H1 (cell line): ENCODE measurements around the gene ZNF385B. TPM values are rescaled to one million over a fixed set of nuclear protein-coding genes. Genes with fewer than 3 reads are reported as not detected.

ENCODE experiments used
- CTCF ChIA-PET: fragments of 300-600 bp; sonication (Branson Sonifier 250); formaldehyde crosslinking; loops from one replicate; lab custom pipeline; 2021; ENCODE audit not compliant: partially characterized antibody; lab: Charles Lee
- POLR2A ChIA-PET: fragments of 300-600 bp; sonication (Branson Sonifier 250); formaldehyde crosslinking; loops from one replicate; lab custom pipeline; 2021; ENCODE audit warnings: inconsistent platforms; ENCODE audit not compliant: partially characterized antibody; lab: Charles Lee
- DNase-seq, 2 experiments: peaks; one replicate each; pipeline versions ENCODE4 v3.0.0 to v3.0.0-alpha.2; 2010 to 2022; ENCODE audit warnings: low spot score in 2 of 2, low read depth in 1 of 2, mixed read lengths in 1 of 2
- FAIRE-seq: peaks from 2 replicates; lab custom pipeline; 2011; peaks lifted over from hg19 to GRCh38; lab: Jason Lieb, UNC
- H2AFZ ChIP-seq: 2 replicates; pipeline ENCODE4 v1.8.1; 2012; ENCODE audit warnings: low read length, inconsistent platforms
- H2AK5ac ChIP-seq: 2 replicates; pipeline ENCODE4 v1.6.1; 2013; ENCODE audit warnings: low read depth, low read length
- H2BK120ac ChIP-seq: replicated peaks from 2 replicates; pipeline ENCODE3; 2013; ENCODE audit warnings: low read depth, low read length, inconsistent platforms
- H2BK12ac ChIP-seq: 2 replicates; pipeline ENCODE4 v1.6.1; 2013; ENCODE audit warnings: low read depth, low read length
- H2BK15ac ChIP-seq: 2 replicates; pipeline ENCODE4 v1.6.1; 2013; ENCODE audit warnings: low read length
- H2BK20ac ChIP-seq: 2 replicates; pipeline ENCODE4 v1.6.1; 2013; ENCODE audit warnings: low read length
- H2BK5ac ChIP-seq: 2 replicates; pipeline ENCODE4 v1.6.1; 2013; ENCODE audit warnings: low read depth, low read length
- H3K14ac ChIP-seq: 2 replicates; pipeline ENCODE4 v1.6.1; 2013; ENCODE audit warnings: inconsistent platforms; ENCODE audit not compliant: insufficient read length
- H3K18ac ChIP-seq: 2 replicates; pipeline ENCODE4 v1.6.1; 2013; ENCODE audit warnings: low read length; ENCODE audit errors: extremely low read depth
- H3K23ac ChIP-seq: 2 replicates; pipeline ENCODE4 v1.6.1; 2013; ENCODE audit warnings: inconsistent platforms; ENCODE audit not compliant: insufficient read length
- H3K23me2 ChIP-seq: 2 replicates; pipeline ENCODE4 v1.6.1; 2013; ENCODE audit warnings: low read depth, low read length
- H3K27ac ChIP-seq: 2 replicates; pipeline ENCODE4 v1.6.1; 2011; ENCODE audit warnings: low read depth, low read length, inconsistent platforms
- H3K27me3 ChIP-seq, 4 experiments: replicated peaks in 1 of 4; 1 replicate in 1 of 4; 2 replicates in 3 of 4; pipeline versions ENCODE4 v1.6.1 to v1.8.1; 2011 to 2013; ENCODE audit warnings: low read length in 3 of 4, mild to moderate bottlenecking in 3 of 4, inconsistent platforms in 2 of 4, mixed read lengths in 2 of 4, moderate library complexity in 1 of 4; ENCODE audit not compliant: control insufficient read depth in 3 of 4, insufficient read depth in 3 of 4; ENCODE audit errors: extremely low read depth in 1 of 4
- H3K36me3 ChIP-seq, 4 experiments: 2 replicates each; pipeline versions ENCODE4 v1.6.1 to v1.8.1; 2011 to 2013; ENCODE audit warnings: mild to moderate bottlenecking in 4 of 4, low read length in 3 of 4, moderate library complexity in 2 of 4, control low read depth in 1 of 4, inconsistent platforms in 1 of 4; ENCODE audit not compliant: insufficient read depth in 4 of 4, control insufficient read depth in 2 of 4
- H3K4ac ChIP-seq: replicated peaks from 2 replicates; pipeline ENCODE3; 2013; ENCODE audit warnings: low read length, low read depth, mixed read lengths, inconsistent platforms; ENCODE audit not compliant: insufficient read length
- H3K4me1 ChIP-seq, 4 experiments: replicated peaks in 1 of 4; 1 replicate in 1 of 4; 2 replicates in 3 of 4; pipeline versions ENCODE4 v1.6.1 to v1.8.1; 2011 to 2013; ENCODE audit warnings: low read length in 3 of 4, inconsistent platforms in 2 of 4, mixed read lengths in 1 of 4; ENCODE audit not compliant: insufficient read depth in 4 of 4, control insufficient read depth in 3 of 4
- H3K4me2 ChIP-seq, 2 experiments: 2 replicates each; pipeline versions ENCODE4 v1.6.1 to v1.8.1; 2011 to 2013; ENCODE audit warnings: low read depth in 2 of 2, low read length in 2 of 2, control low read depth in 1 of 2, inconsistent platforms in 1 of 2, mild to moderate bottlenecking in 1 of 2; ENCODE audit not compliant: insufficient read depth in 1 of 2
- H3K4me3 ChIP-seq, 4 experiments: fragments of 200-600, 300-600 bp in 1 of 4; sonication (generic), shearing (Covaris generic), sonication (Bioruptor Twin) in 1 of 4; 2 replicates each; pipeline versions ENCODE4 v1.5.1 to v1.8.1; 2011 to 2016; ENCODE audit warnings: low read length in 4 of 4, low read depth in 3 of 4, control low read depth in 2 of 4, inconsistent platforms in 2 of 4, mild to moderate bottlenecking in 2 of 4, mixed read lengths in 1 of 4, moderate library complexity in 1 of 4; ENCODE audit not compliant: insufficient read depth in 2 of 4; ENCODE audit errors: extremely low read depth in 1 of 4
- H3K56ac ChIP-seq: replicated peaks from 2 replicates; pipeline ENCODE3; 2013; ENCODE audit warnings: low read depth, mild to moderate bottlenecking, mixed read lengths, low read length, inconsistent platforms; ENCODE audit not compliant: insufficient read length
- H3K79me1 ChIP-seq: 2 replicates; pipeline ENCODE4 v1.6.1; 2013; ENCODE audit warnings: low read depth, low read length, control low read depth
- H3K79me2 ChIP-seq, 2 experiments: 2 replicates each; pipeline versions ENCODE4 v1.6.1 to v1.8.1; 2012 to 2013; ENCODE audit warnings: low read length in 2 of 2, mild to moderate bottlenecking in 2 of 2, inconsistent platforms in 1 of 2; ENCODE audit not compliant: insufficient read depth in 2 of 2, control insufficient read depth in 1 of 2
- H3K9ac ChIP-seq, 4 experiments: replicated peaks in 1 of 4; 1 replicate in 1 of 4; 2 replicates in 3 of 4; pipeline versions ENCODE4 v1.6.1 to v1.8.1; 2011 to 2013; ENCODE audit warnings: low read depth in 3 of 4, low read length in 3 of 4, control low read depth in 2 of 4, mild to moderate bottlenecking in 2 of 4, moderate library complexity in 2 of 4, inconsistent platforms in 1 of 4; ENCODE audit errors: extremely low read depth in 1 of 4
- H3K9me3 ChIP-seq, 2 experiments: 2 replicates each; pipeline versions ENCODE4 v1.6.1 to v1.8.1; 2012 to 2013; ENCODE audit warnings: mild to moderate bottlenecking in 2 of 2, moderate library complexity in 2 of 2, control low read depth in 1 of 2, inconsistent platforms in 1 of 2, low read depth in 1 of 2, low read length in 1 of 2, mixed read lengths in 1 of 2; ENCODE audit not compliant: insufficient read depth in 2 of 2
- H4K20me1 ChIP-seq, 2 experiments: replicated peaks in 1 of 2; 2 replicates each; pipeline versions ENCODE3 to v1.8.1; 2011 to 2013; ENCODE audit warnings: inconsistent platforms in 2 of 2, low read length in 2 of 2, mild to moderate bottlenecking in 1 of 2; ENCODE audit not compliant: insufficient read depth in 2 of 2, control insufficient read depth in 1 of 2
- H4K5ac ChIP-seq: 2 replicates; pipeline ENCODE4 v1.6.1; 2013; ENCODE audit warnings: low read length, low read depth, mixed read lengths, inconsistent platforms; ENCODE audit not compliant: insufficient read length
- H4K8ac ChIP-seq: 2 replicates; pipeline ENCODE4 v1.8.0; 2013; ENCODE audit warnings: mild to moderate bottlenecking, moderate library complexity, low read length, inconsistent platforms; ENCODE audit not compliant: insufficient read depth; ENCODE audit errors: extremely low read depth
- H4K91ac ChIP-seq: replicated peaks from 2 replicates; pipeline ENCODE3; 2013; ENCODE audit warnings: low read length, mixed read lengths, inconsistent platforms; ENCODE audit not compliant: insufficient read length
- ATF3 ChIP-seq: IDR thresholded peaks from 2 replicates; pipeline ENCODE4 v1.6.1; 2011; ENCODE audit warnings: low read depth, mild to moderate bottlenecking, low read length; ENCODE audit not compliant: insufficient read depth
- BACH1 ChIP-seq: IDR thresholded peaks from 2 replicates; pipeline ENCODE4 v1.6.1; 2012; ENCODE audit warnings: low read length, improper control_type of control experiment
- CHD1 ChIP-seq: IDR thresholded peaks from 2 replicates; pipeline ENCODE4 v1.6.1; 2012; ENCODE audit warnings: low read depth, low read length, improper control_type of control experiment
- FOSL1 ChIP-seq: IDR thresholded peaks from 2 replicates; pipeline ENCODE4 v1.6.1; 2011; ENCODE audit warnings: mild to moderate bottlenecking, low read depth, low read length, moderate library complexity; ENCODE audit not compliant: insufficient read depth
- GTF2F1 ChIP-seq: IDR thresholded peaks from 2 replicates; pipeline ENCODE4 v1.6.1; 2012; ENCODE audit warnings: low read depth, low read length, improper control_type of control experiment, borderline replicate concordance
- HDAC6 ChIP-seq: IDR thresholded peaks from one replicate; pipeline ENCODE4 v1.7.1; 2012; ENCODE audit warnings: low read depth, mild to moderate bottlenecking, inconsistent platforms, low read length, moderate library complexity
- KDM1A ChIP-seq: fragments of 200-600, 300-600 bp; sonication (generic); IDR thresholded peaks from 2 replicates; pipeline ENCODE4 v1.7.1; 2016; ENCODE audit warnings: mild to moderate bottlenecking, low read length, borderline replicate concordance
- NRF1 ChIP-seq: IDR thresholded peaks from 2 replicates; pipeline ENCODE4 v1.6.1; 2011; ENCODE audit warnings: mild to moderate bottlenecking, low read depth, low read length, improper control_type of control experiment
- PHF8 ChIP-seq: fragments of 200-600 bp; sonication (generic); conservative IDR thresholded peaks from 2 replicates; pipeline ENCODE4 v1.7.1; 2012; ENCODE audit warnings: low read depth, mild to moderate bottlenecking, inconsistent platforms, low read length, moderate library complexity
- POLR2A ChIP-seq, 2 experiments: IDR thresholded peaks; 1 replicate in 1 of 2; 2 replicates in 1 of 2; pipeline ENCODE4 v1.6.1; 2011; ENCODE audit warnings: low read depth in 2 of 2, low read length in 2 of 2, mild to moderate bottlenecking in 2 of 2; ENCODE audit errors: control extremely low read depth in 1 of 2
- SIRT6 ChIP-seq: IDR thresholded peaks from one replicate; pipeline ENCODE4 v1.7.1; 2012; ENCODE audit warnings: low read length, inconsistent platforms
- SRF ChIP-seq: IDR thresholded peaks from 2 replicates; pipeline ENCODE4 v1.6.1; 2011; ENCODE audit warnings: mild to moderate bottlenecking, low read depth, low read length, moderate library complexity
- polyA plus RNA-seq, 7 experiments: library from polyadenylated mRNA; depleted of rRNA in 3 of 7; stranded (reverse) in 5 of 7; unstranded in 2 of 7; fragments of >200 nt in 5 of 7; fragments of 200-250 nt in 2 of 7; gene quantifications; 1 replicate in 5 of 7; 2 replicates in 1 of 7; 4 replicates in 1 of 7; pipeline versions ENCODE4 v1.2.1 to v1.2.3, GENCODE V29; 2011 to 2013; ENCODE audit warnings: missing spikeins in 2 of 7, mixed read lengths in 2 of 7
- total RNA-seq: library from RNA; stranded (reverse); fragmentation: NEBNext Ultra II Directional; extraction: Animal tissue kit (Norgen Biotek cat#: 25700); gene quantifications from 2 replicates; pipeline ENCODE4 v1.2.1, GENCODE V29; 2021

ZNF385B gene
- total and polyA plus RNA-seq, 2 of the 8 experiments (the other 6 are each of a cell fraction or from before 2014, with no cell fraction given), result 1.1 to 3.7 TPM

GRCh38 chr2:179843541-179843940 is 17.9 kb downstream of the ZNF385B start:
- Histone ChIP-seq H2BK5ac (no peak overlapping the region), H3K9ac (no peak overlapping the region), H2BK120ac (no peak overlapping the region), H3K36me3 (no peaks in the 10 kb centered on the region), H3K23ac (no peak overlapping the region), H2BK15ac (no peak overlapping the region), H3K9me3 (no peaks in the 10 kb centered on the region), H3K27me3 (peaks cover 0 to 1% (median 0%) of the 10 kb centered on the region in 4 experiments; a peak in 1 of 7 replicates), H3K4ac (no peak overlapping the region), H2BK20ac (no peak overlapping the region), H4K8ac (no peak overlapping the region), H2BK12ac (no peak overlapping the region), H4K5ac (no peak overlapping the region), H3K23me2 (no peaks in the 10 kb centered on the region), H3K27ac (no peak overlapping the region), H3K18ac (no peak overlapping the region), H3K4me1 (peaks cover 0 to 3% (median 1%) of the 10 kb centered on the region in 4 experiments; a peak in 3 of 7 replicates), H2AFZ (no peak overlapping the region), H3K4me3 (no peak overlapping the region), H3K79me2 (no peaks in the 10 kb centered on the region), H3K56ac (no peak overlapping the region), H2AK5ac (no peak overlapping the region), H4K20me1 (no peaks in the 10 kb centered on the region), H3K14ac (no peak overlapping the region), H3K79me1 (no peaks in the 10 kb centered on the region), H3K4me2 (no peak overlapping the region), H4K91ac (no peak overlapping the region)
- no peak for DNase-seq
- TF ChIP-seq BACH1 (no peak), FOSL1 (no peak), NRF1 (no peak), PHF8 (no peak), CHD1 (no peak), SIRT6 (no peak), KDM1A (no peak), POLR2A (IDR thresholded peaks at IDR 0.05; ENCODE audit: control extremely low read depth in 1 of 2, low read depth in 2 of 2, low read length in 2 of 2) (no peak), GTF2F1 (no peak), SRF (no peak), HDAC6 (no peak), ATF3 (no peak)
- ChIA-PET CTCF (interaction anchor here (1.4 to 7.7 kb wide), 6 partner anchors 9 to 234 kb away, joined by 4 to 72 read pairs (median 14); no protein-coding TSS in a partner anchor), POLR2A (no interaction called here)
- no peak for FAIRE-seq
